Left forelimb (tissue), 1 donor: ENCODE data around the gene CYTIP.
"Not testable (repeated sequence)": the region's sequence is repeated elsewhere in the genome, so short reads cannot be mapped to it uniquely, and the experiment has no call there.

Experiments
- DNase-seq: peaks from one replicate; pipeline ENCODE4 v3.0.0-alpha.2; 2018; ENCODE audit warnings: low spot score

The CYTIP gene

DNA sequence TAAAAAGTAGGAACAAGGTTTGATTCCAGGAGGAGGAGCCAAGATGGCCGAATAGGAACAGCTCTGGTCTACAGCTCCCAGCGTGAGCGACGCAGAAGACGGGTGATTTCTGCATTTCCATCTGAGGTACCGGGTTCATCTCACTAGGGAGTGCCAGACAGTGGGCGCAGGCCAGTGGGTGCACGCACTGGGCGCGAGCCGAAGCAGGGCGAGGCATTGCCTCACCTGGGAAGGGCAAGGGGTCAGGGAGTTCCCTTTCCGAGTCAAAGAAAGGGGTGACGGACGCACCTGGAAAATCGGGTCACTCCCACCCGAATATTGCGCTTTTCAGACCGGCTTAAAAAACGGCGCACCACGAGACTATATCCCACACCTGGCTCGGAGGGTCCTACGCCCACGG lies 75.4 kb downstream of the CYTIP start:
- DNase-seq = not testable (repeated sequence)

DNA sequence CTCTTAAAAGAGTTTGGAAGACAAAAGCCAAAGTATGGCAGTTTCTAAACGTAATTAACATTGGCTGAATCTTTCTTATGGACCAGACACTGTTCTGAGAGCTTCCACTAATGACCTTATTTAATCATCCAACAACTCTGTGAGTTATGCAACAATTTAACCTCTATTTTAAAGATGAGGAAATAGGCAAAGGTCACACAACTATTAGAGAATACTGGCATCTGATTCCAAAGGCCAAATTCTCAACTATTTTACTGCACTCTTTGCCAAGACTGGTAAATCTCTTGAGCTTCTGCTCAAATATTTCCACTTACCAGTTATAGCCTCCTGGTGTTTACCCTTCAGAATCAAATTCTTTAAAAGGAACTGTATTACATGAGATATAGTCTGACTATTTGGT lies 76.2 kb downstream of the CYTIP start:
- no peak for DNase-seq
